A549 (cell line): Measurements from ENCODE around the gene ZNRF2. TPM values are rescaled to one million over a fixed set of nuclear protein-coding genes. Genes with fewer than 3 reads are reported as not detected.

ENCODE experiments used
- ATAC-seq, 2 experiments: fragments of 200-7000 bp in 1 of 2; fragments of >200 bp in 1 of 2; cut with Nextera tagmentation in 1 of 2; cut with Tn5 transposase in 1 of 2; 3 replicates each; pipeline versions ENCODE4 v1.8.0 to v1.9.1; 2018 to 2020; ENCODE audit warnings: mild to moderate bottlenecking in 1 of 2, moderate library complexity in 1 of 2
- CTCF ChIA-PET: fragments of 300-600 bp; sonication (Branson Sonifier 250); formaldehyde crosslinking; extraction: SDS; loops from one replicate; lab custom pipeline; 2021; ENCODE audit warnings: antibody characterized with exemption, inconsistent platforms; lab: Yijun Ruan, JAX
- POLR2A ChIA-PET: fragments of 350-600 bp; formaldehyde crosslinking; extraction: SDS; loops from one replicate; lab custom pipeline; 2021; ENCODE audit warnings: antibody characterized with exemption, inconsistent platforms; lab: Yijun Ruan, JAX
- DNase-seq, 2 experiments: peaks; one replicate each; pipeline versions ENCODE4 v3.0.0 to v3.0.0-alpha.2; 2011 to 2016; ENCODE audit warnings: low read depth in 1 of 2, low spot score in 1 of 2
- FAIRE-seq: peaks from 2 replicates; lab custom pipeline; 2011; peaks lifted over from hg19 to GRCh38; lab: Jason Lieb, UNC
- H3K27ac ChIP-seq, 2 experiments: fragments of >200 bp; sonication (Bioruptor Twin); formaldehyde crosslinking; 3 replicates each; pipeline ENCODE4 v1.5.1; 2016 to 2017
- H3K4me1 ChIP-seq: fragments of >200 bp; sonication (Bioruptor Twin); formaldehyde crosslinking; 3 replicates; pipeline ENCODE4 v1.6.1; 2016
- H3K4me2 ChIP-seq: fragments of >200 bp; sonication (Bioruptor Twin); formaldehyde crosslinking; 3 replicates; pipeline ENCODE4 v1.6.1; 2016
- H3K4me3 ChIP-seq: fragments of >200 bp; sonication (Bioruptor Twin); formaldehyde crosslinking; 3 replicates; pipeline ENCODE4 v1.5.1; 2016
- H3K9me3 ChIP-seq: fragments of >200 bp; sonication (Bioruptor Twin); formaldehyde crosslinking; 3 replicates; pipeline ENCODE4 v1.6.1; 2016
- ATOH8 ChIP-seq: fragments of 250-450 bp; sonication (Bioruptor Pico); IDR thresholded peaks from 2 replicates; pipeline ENCODE4 v1.5.0; 2020; ENCODE audit warnings: low read depth, mild to moderate bottlenecking, moderate library complexity
- BHLHE40 ChIP-seq: IDR thresholded peaks from 2 replicates; pipeline ENCODE4 v1.6.1; 2012; ENCODE audit warnings: low read depth, low read length, inconsistent platforms
- CBX2 ChIP-seq: fragments of 200-600 bp; sonication (generic); IDR thresholded peaks from 2 replicates; pipeline ENCODE4 v1.6.1; 2016; ENCODE audit warnings: low read depth, mild to moderate bottlenecking, borderline replicate concordance
- CHD2 ChIP-seq: fragments of 150-350 bp; IDR thresholded peaks from 2 replicates; pipeline ENCODE4 v1.6.1; 2014; ENCODE audit warnings: low read length; ENCODE audit not compliant: partially characterized antibody
- EHMT2 ChIP-seq: fragments of 200-600 bp; sonication (generic); IDR thresholded peaks from 2 replicates; pipeline ENCODE4 v1.6.1; 2016; ENCODE audit warnings: antibody characterized with exemption, low read depth, mild to moderate bottlenecking, moderate library complexity
- EP300 ChIP-seq, 2 experiments: fragments of >200 bp; sonication (Bioruptor Twin); formaldehyde crosslinking; IDR thresholded peaks; 2 replicates in 1 of 2; 3 replicates in 1 of 2; pipeline ENCODE4 v1.6.1; 2016 to 2017
- GATA3 ChIP-seq: IDR thresholded peaks from 2 replicates; pipeline ENCODE4 v1.6.1; 2012; ENCODE audit warnings: borderline replicate concordance
- HEYL ChIP-seq: fragments of 250-450 bp; sonication (Bioruptor Pico); IDR thresholded peaks from 2 replicates; pipeline ENCODE4 v1.8.0; 2021; ENCODE audit warnings: mild to moderate bottlenecking, moderate library complexity
- HOXB5 ChIP-seq: fragments of 250-450 bp; sonication (Bioruptor Pico); IDR thresholded peaks from 2 replicates; pipeline ENCODE4 v1.5.0; 2020; ENCODE audit warnings: mild to moderate bottlenecking, moderate library complexity
- JUN ChIP-seq, 2 experiments: fragments of >200 bp; sonication (Bioruptor Twin); formaldehyde crosslinking; IDR thresholded peaks; 2 replicates in 1 of 2; 3 replicates in 1 of 2; pipeline ENCODE4 v1.6.1; 2016 to 2017
- MAFK ChIP-seq: fragments of 450-650 bp; IDR thresholded peaks from 2 replicates; pipeline ENCODE4 v1.6.1; 2014; ENCODE audit not compliant: partially characterized antibody
- NFE2L2 ChIP-seq: fragments of 150-350 bp; conservative IDR thresholded peaks from 2 replicates; pipeline ENCODE4 v1.6.1; 2014; ENCODE audit warnings: low read length
- RNF2 ChIP-seq: fragments of 200-600 bp; sonication (generic); IDR thresholded peaks from 2 replicates; pipeline ENCODE4 v1.6.1; 2016; ENCODE audit warnings: low read depth, mild to moderate bottlenecking, antibody characterized with exemption, moderate library complexity, borderline replicate concordance
- SMC3 ChIP-seq: fragments of >200 bp; sonication (Bioruptor Twin); formaldehyde crosslinking; IDR thresholded peaks from 3 replicates; pipeline ENCODE4 v1.6.1; 2018; ENCODE audit warnings: inconsistent platforms
- SREBF2 ChIP-seq: fragments of 450-650 bp; IDR thresholded peaks from 2 replicates; pipeline ENCODE4 v1.6.1; 2014; ENCODE audit warnings: mild to moderate bottlenecking, moderate library complexity
- TFCP2L1 ChIP-seq: fragments of 250-450 bp; sonication (Bioruptor Pico); IDR thresholded peaks from 2 replicates; pipeline ENCODE4 v1.5.0; 2021; ENCODE audit warnings: mild to moderate bottlenecking
- TP53 ChIP-seq: fragments of 250-450 bp; sonication (Bioruptor Pico); IDR thresholded peaks from 2 replicates; pipeline ENCODE4 v1.5.0; 2021; ENCODE audit warnings: mild to moderate bottlenecking, moderate library complexity
- ZFP36 ChIP-seq: fragments of 450-650 bp; IDR thresholded peaks from 2 replicates; pipeline ENCODE4 v1.6.1; 2014; ENCODE audit warnings: borderline replicate concordance; ENCODE audit not compliant: partially characterized antibody
- ZNF302 ChIP-seq: fragments of 250-450 bp; sonication (Bioruptor Pico); IDR thresholded peaks from 2 replicates; pipeline ENCODE4 v1.9.0; 2021; ENCODE audit warnings: inconsistent platforms, mild to moderate bottlenecking, moderate library complexity
- WGBS: methylation state at CpG from one replicate; pipeline ENCODE4 v1.1.6; 2017; ENCODE audit errors: missing lambda C conversion rate; 5-methylcytosine and 5-hydroxymethylcytosine counted together
- polyA plus RNA-seq, 4 experiments: library from polyadenylated mRNA; depleted of rRNA in 3 of 4; stranded (reverse); fragments of >200 nt; fragmentation: RNase III in 1 of 4; extraction: RNeasy Plus Mini Kit Qiagen cat#74134 plus additional on column Dnase treatment in 1 of 4; gene quantifications; 2 replicates in 3 of 4; 3 replicates in 1 of 4; pipeline ENCODE4 v1.2.3, GENCODE V29; 2011 to 2017
- TF ChIP-seq, protein P1 (sequence below): fragments of 250-450 bp; sonication (Bioruptor Pico); IDR thresholded peaks from 2 replicates; pipeline ENCODE4 v1.5.0; 2021; ENCODE audit warnings: mild to moderate bottlenecking, moderate library complexity, borderline replicate concordance
- TF ChIP-seq, protein P2 (sequence below): fragments of 150-350 bp; IDR thresholded peaks from 2 replicates; pipeline ENCODE4 v1.6.1; 2014; ENCODE audit warnings: low read depth, mild to moderate bottlenecking, low read length
- TF ChIP-seq, protein P3 (sequence below): IDR thresholded peaks from 2 replicates; pipeline ENCODE4 v1.6.1; 2012; ENCODE audit warnings: low read depth, borderline replicate concordance

The ZNRF2 gene
- polyA plus RNA-seq, 2 of the 4 experiments (the other 2 are of a cell fraction) = 5.9 to 11.4 TPM

DNA sequence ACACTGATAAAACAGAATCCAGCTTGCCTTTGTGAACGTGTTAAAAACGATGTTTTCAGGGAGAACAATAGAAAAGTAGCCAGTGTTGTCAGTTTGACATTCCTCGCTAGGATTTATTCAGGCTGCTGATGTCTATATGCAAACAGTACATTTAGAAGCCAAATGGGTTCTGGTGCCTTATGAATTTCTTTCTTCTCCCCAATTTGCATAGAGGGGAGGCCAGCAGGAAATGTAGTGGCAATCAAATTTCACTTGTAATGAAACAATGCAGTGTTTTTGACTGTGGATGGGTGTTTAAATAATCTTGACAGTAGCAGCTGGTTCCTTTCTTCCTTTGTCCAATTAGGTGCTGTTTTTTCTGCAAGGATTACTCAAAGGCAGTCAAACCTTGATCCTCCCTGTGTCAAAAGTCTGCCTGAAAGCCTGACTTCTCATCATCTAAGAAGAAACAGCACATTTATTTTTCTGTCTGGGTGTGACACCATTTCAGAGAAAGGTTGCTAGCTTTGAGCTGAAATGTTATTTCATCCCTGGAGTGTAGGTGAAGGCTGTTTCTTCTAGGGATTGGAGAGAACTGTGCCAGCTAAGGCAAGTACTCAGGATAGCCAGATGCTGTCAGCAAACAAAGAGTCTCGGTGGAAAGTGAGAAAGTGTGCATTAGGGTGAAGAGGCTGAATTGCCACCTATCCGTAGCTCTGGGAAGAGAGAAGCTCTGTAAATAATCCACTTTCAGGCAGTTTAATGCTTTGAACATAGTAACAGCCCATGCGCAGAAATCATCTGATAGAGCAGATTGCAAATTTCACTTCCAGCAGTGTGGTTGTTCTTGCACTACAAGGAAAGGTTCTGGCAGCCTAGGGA, 36.6 kb upstream of the ZNRF2 start:
- DNase-seq = no peak

GRCh38 chr7:30249316-30249715, 35.1 kb upstream of the ZNRF2 start:
- ATAC-seq = no peak
- no peak overlapping the region for H3K27ac ChIP-seq
- WGBS = 64% methylated on average over 2 of the region's 2 CpGs

More for the DNA sequence above, 36.6 kb upstream of the ZNRF2 start:
- Histone ChIP-seq H3K4me2 (no peak overlapping the region), H3K4me3 (no peak overlapping the region), H3K4me1 (0 out of 3 replicates have a peak, but pooled peaks cover 1% of the 10 kb centered on the region), H3K27ac (no peak overlapping the region), H3K9me3 (no peaks in the 10 kb centered on the region)
- ChIA-PET POLR2A (no interaction called here), CTCF (interaction anchor here (1.1 to 1.8 kb wide), 3 partner anchors 10 to 30 kb away, joined by 4 to 7 read pairs (median 6); no protein-coding TSS in a partner anchor)
- WGBS = 50% methylated on average over 6 of the region's 6 CpGs
- no peak for FAIRE-seq
- no peak for ATAC-seq
- TF ChIP-seq MAFK (no peak), RNF2 (no peak), TFCP2L1 (no peak), TP53 (CRISPR knock-in tag) (no peak)
- TF ChIP-seq, protein P1, sequence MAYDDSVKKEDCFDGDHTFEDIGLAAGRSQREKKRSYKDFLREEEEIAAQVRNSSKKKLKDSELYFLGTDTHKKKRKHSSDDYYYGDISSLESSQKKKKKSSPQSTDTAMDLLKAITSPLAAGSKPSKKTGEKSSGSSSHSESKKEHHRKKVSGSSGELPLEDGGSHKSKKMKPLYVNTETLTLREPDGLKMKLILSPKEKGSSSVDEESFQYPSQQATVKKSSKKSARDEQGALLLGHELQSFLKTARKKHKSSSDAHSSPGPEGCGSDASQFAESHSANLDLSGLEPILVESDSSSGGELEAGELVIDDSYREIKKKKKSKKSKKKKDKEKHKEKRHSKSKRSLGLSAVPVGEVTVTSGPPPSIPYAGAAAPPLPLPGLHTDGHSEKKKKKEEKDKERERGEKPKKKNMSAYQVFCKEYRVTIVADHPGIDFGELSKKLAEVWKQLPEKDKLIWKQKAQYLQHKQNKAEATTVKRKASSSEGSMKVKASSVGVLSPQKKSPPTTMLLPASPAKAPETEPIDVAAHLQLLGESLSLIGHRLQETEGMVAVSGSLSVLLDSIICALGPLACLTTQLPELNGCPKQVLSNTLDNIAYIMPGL (CRISPR knock-in tag) = no peak

DNA sequence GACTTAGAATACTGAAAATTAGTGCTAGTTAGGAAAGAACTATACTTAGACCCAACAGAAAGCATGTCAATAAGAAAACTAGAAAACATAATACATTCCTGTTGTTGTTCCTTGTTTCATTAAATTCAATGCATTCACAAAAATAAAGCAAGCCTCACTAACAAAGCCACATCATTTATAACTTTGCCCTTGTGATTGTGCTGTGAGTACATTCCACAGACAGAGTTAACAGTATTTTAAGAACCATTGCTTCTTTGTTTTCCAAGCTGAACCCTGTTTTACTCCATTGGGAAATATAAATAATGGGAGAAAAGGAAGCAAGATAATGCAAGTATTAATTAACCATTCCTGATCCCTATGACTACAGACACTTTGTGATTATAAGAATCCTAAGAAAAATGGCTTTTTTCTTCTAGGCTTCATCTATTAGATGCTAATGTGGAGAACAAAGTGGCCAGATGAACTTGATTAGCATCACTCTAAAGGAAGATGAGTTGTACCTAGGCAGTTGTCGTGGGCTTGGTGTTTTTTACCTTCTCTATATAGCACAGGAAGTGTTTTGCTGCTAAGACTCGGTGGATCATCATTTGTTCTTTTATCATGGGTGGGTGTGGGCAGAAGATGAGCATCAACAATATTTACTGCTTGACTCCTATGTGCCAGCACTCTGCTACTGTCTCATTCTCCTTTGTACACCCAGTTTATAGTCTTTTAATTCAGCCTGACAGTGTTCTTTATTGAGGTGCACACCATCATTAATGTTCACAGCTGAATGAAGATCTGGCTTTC, 34.2 kb upstream of the ZNRF2 start:
- Histone ChIP-seq H3K4me3 (no peak overlapping the region), H3K4me2 (no peak overlapping the region), H3K4me1 (peaks cover 18% of the 10 kb centered on the region), H3K27ac (no peak overlapping the region), H3K9me3 (no peaks in the 10 kb centered on the region)
- FAIRE-seq (no peak), DNase-seq (no peak), ATAC-seq (no peak)
- CTCF ChIA-PET = interaction anchor here (1.2 to 1.3 kb wide), 2 partner anchors 8 to 26 kb away, joined by 3 read pairs; no protein-coding TSS in a partner anchor
- WGBS = 37% methylated on average over 2 of the region's 2 CpGs
- TF ChIP-seq HEYL (CRISPR knock-in tag) (no peak), JUN (IDR thresholded peaks at IDR 0.05) (no peak), NFE2L2 (no peak), EP300 (IDR thresholded peaks at IDR 0.05) (no peak), EHMT2 (no peak), CBX2 (no peak), HOXB5 (CRISPR knock-in tag) (no peak), BHLHE40 (no peak), SMC3 (no peak), GATA3 (no peak), SREBF2 (no peak), ZFP36 (no peak), CHD2 (no peak), ATOH8 (CRISPR knock-in tag) (no peak)
- TF ChIP-seq, protein P2, sequence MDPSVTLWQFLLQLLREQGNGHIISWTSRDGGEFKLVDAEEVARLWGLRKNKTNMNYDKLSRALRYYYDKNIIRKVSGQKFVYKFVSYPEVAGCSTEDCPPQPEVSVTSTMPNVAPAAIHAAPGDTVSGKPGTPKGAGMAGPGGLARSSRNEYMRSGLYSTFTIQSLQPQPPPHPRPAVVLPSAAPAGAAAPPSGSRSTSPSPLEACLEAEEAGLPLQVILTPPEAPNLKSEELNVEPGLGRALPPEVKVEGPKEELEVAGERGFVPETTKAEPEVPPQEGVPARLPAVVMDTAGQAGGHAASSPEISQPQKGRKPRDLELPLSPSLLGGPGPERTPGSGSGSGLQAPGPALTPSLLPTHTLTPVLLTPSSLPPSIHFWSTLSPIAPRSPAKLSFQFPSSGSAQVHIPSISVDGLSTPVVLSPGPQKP = no peak
- TF ChIP-seq, protein P3, sequence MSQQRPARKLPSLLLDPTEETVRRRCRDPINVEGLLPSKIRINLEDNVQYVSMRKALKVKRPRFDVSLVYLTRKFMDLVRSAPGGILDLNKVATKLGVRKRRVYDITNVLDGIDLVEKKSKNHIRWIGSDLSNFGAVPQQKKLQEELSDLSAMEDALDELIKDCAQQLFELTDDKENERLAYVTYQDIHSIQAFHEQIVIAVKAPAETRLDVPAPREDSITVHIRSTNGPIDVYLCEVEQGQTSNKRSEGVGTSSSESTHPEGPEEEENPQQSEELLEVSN = no peak
- POLR2A ChIA-PET = no interaction called here

More at GRCh38 chr7:30249316-30249715, 35.1 kb upstream of the ZNRF2 start:
- no peaks in the 10 kb centered on the region for H3K9me3 ChIP-seq
- TF ChIP-seq ATOH8 (CRISPR knock-in tag) (no peak), ZNF302 (CRISPR knock-in tag) (no peak)
- CTCF ChIA-PET = interaction anchor here (1.8 kb wide), 1 partner anchor 8 kb away, joined by 7 read pairs; no protein-coding TSS in a partner anchor
- H3K4me2 ChIP-seq = no peak overlapping the region
- peaks cover 10% of the 10 kb centered on the region; the same call in 2 of the 3 replicates for H3K4me1 ChIP-seq
- DNase-seq (no peak), FAIRE-seq (no peak)
- POLR2A ChIA-PET = no interaction called here
- H3K4me3 ChIP-seq = no peak overlapping the region
